Muscle of leg (tissue), 11 donors: Measurements from ENCODE around the gene PTPRN2. TPM values are rescaled to one million over a fixed set of nuclear protein-coding genes. Genes with fewer than 3 reads are reported as not detected.
A peak's percentile ranks its signal among the peaks of the same experiment; 100 is the strongest.
"Not testable (repeated sequence)": the region's sequence is repeated elsewhere in the genome, so short reads cannot be mapped to it uniquely, and the experiment has no call there.

Experiments
- DNase-seq: peaks from one replicate; pipeline ENCODE4 v3.0.0; 2013
- H3K27ac ChIP-seq: one replicate; pipeline ENCODE4 v1.5.1; 2013; ENCODE audit warnings: mild to moderate bottlenecking, low read length, control low read depth
- H3K27me3 ChIP-seq: one replicate; pipeline ENCODE4 v1.6.1; 2013; ENCODE audit warnings: low read length; ENCODE audit not compliant: control insufficient read depth, insufficient read depth
- H3K36me3 ChIP-seq: one replicate; pipeline ENCODE4 v1.6.1; 2013; ENCODE audit warnings: low read length; ENCODE audit not compliant: control insufficient read depth, insufficient read depth
- H3K4me1 ChIP-seq: one replicate; pipeline ENCODE4 v1.6.1; 2013; ENCODE audit warnings: low read length; ENCODE audit not compliant: control insufficient read depth, insufficient read depth
- H3K4me3 ChIP-seq: one replicate; pipeline ENCODE4 v1.5.1; 2013; ENCODE audit warnings: low read length, control low read depth
- H3K9me3 ChIP-seq: replicated peaks from 2 replicates; pipeline ENCODE4 v1.6.1; 2013; ENCODE audit warnings: low read depth, low read length; ENCODE audit not compliant: control insufficient read depth
- WGBS: methylation state at CpG from one replicate; pipeline ENCODE4 v1.1.5; 2013; ENCODE audit warnings: missing lambda C conversion rate; ENCODE audit not compliant: insufficient coverage; 5-methylcytosine and 5-hydroxymethylcytosine counted together
- polyA plus RNA-seq, 8 donors: library from polyadenylated mRNA; unstranded; fragments of 120-200 nt; gene quantifications; one replicate each; pipeline versions ENCODE4 v1.2.1 to v1.2.3, GENCODE V29; 2013; ENCODE audit warnings: inconsistent platforms in 1 of 8, low replicate concordance in 1 of 8; ENCODE audit not compliant: insufficient read length in 8 of 8, insufficient read depth in 1 of 8
- total RNA-seq: library from RNA; stranded (reverse); fragments of 120-200 nt; gene quantifications from one replicate; pipeline ENCODE4 v1.2.4, GENCODE V29; 2013

The PTPRN2 gene
- total and polyA plus RNA-seq, 9 donors = 1.4 to 2.9 (median 2.3) TPM

DNA sequence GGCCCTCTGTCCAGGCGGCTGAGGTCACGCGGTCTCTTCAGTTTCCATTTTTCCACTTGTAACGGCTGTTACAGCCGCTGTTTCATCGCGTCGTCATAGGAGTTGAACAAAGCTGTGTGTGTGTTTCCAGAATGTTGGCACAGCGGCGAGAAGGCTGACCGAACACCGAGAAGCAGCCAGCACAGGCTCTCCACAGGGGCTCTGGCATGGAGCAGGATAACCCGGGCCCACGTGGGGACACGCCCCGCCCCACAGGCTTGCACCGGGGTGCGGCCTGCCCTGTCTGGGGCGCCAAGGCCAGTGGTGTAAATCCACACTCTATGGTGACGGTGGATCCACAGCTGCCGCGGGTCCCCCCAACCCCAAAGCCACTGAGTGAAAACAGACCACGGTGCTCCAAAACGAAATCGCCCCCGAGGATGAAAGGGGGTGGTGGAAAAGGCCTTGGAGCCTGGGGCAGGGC, 802.6 kb downstream of the PTPRN2 start:
- 66% methylated on average over 22 of the region's 26 CpGs for WGBS

DNA sequence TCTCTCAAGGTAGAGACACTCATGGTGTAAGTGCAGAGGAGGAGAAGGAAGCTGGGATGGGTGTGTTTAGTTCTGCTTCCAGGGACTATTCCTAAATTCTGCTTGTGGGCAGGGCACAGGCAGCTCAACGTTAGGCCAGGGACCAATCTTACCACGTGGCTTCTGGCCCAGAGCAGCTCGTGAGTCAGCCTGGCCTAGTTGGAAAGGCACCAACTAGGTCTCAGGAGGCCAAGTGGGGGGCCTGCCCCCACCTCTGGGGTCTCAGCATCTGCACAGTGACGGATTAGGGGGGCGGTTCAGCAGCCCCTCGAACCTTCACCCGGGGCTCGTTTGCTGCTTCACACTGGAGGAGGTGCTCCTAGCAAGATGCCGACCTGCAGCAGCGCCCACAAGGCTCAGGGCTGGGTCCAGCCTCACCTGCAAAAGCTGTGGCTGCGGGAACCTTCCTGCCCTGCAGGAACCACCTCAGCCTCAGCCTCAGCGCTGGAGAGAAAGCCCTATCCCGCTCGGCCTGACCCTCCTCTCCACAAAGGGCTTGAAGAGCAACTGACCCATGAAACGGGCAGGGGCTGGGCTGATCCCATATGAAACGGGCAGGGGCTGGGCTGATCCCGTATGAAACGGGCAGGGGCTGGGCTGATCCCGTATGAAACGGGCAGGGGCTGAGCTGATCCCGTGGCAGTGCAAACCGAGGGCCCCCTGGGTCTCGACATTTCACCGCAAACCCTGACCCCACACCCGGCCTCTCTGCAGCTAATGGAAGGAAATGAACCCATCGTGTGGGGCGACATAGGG, 803.4 kb downstream of the PTPRN2 start:
- no peaks in the 10 kb centered on the region for H3K36me3 ChIP-seq
- H3K27ac ChIP-seq = no peak overlapping the region
- 56% methylated on average over 20 of the region's 27 CpGs for WGBS
- no peak for DNase-seq
- H3K27me3 ChIP-seq = no peaks in the 10 kb centered on the region
- H3K4me3 ChIP-seq = no peak overlapping the region
- no peaks in the 10 kb centered on the region for H3K9me3 ChIP-seq
- H3K4me1 ChIP-seq = peaks cover 19% of the 10 kb centered on the region

More for the DNA sequence above, 802.6 kb downstream of the PTPRN2 start:
- peaks cover 19% of the 10 kb centered on the region for H3K4me1 ChIP-seq
- no peaks in the 10 kb centered on the region for H3K36me3 ChIP-seq
- H3K27me3 ChIP-seq = no peaks in the 10 kb centered on the region
- no peak overlapping the region for H3K27ac ChIP-seq
- no peaks in the 10 kb centered on the region for H3K9me3 ChIP-seq
- no peak overlapping the region for H3K4me3 ChIP-seq
- peak; percentile 49 for DNase-seq

DNA sequence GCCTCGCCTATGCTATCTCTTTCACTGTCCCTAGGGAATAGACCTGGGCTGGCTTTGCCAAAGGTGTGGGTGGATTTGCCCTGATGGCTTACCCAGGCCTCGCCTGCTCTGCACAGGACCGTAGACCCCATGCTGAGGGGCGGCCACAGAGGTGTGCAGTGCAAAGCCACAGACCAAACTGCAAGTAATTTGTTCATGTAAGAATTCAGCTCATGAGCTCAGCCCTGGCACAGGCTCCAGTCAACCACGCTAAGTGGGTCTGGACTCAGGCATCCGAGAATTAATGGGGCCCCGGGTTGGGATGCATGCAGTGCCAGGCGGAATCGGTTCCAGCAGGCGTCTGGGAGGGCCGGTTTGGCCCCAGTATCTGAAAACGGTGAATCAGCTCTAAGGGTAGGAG, 805.6 kb downstream of the PTPRN2 start:
- Histone ChIP-seq H3K27ac (no peak overlapping the region), H3K4me1 (peaks cover 19% of the 10 kb centered on the region), H3K27me3 (peaks cover 2% of the 10 kb centered on the region), H3K4me3 (no peak overlapping the region), H3K9me3 (no peaks in the 10 kb centered on the region), H3K36me3 (no peaks in the 10 kb centered on the region)
- 71% methylated on average over 11 of the region's 12 CpGs for WGBS
- DNase-seq = no peak

DNA sequence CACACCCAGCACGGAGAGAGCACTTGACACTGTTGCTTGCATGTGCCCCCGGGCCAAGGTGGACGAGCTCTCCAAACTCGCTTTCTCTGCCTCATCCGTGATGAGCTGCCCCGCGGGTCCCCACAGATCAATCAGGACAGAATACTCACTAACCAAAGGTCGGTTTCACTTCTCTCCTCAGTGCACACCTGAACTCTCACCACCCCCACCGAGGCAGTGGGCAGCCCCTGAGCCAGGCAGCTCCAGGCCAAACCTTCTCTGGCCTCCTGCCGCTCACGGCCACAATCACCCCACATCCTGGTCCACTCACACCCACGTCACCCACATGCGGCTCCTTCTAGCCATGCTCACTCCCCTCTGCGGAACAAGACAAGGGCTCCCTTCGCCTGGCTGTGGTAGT, 806.9 kb downstream of the PTPRN2 start:
- 89% methylated on average over 14 of the region's 15 CpGs for WGBS
- no peak overlapping the region for H3K4me3 ChIP-seq
- no peak overlapping the region for H3K27ac ChIP-seq
- peaks cover 2% of the 10 kb centered on the region for H3K27me3 ChIP-seq
- H3K36me3 ChIP-seq = no peaks in the 10 kb centered on the region
- DNase-seq = no peak
- peaks cover 19% of the 10 kb centered on the region for H3K4me1 ChIP-seq
- no peaks in the 10 kb centered on the region for H3K9me3 ChIP-seq

DNA sequence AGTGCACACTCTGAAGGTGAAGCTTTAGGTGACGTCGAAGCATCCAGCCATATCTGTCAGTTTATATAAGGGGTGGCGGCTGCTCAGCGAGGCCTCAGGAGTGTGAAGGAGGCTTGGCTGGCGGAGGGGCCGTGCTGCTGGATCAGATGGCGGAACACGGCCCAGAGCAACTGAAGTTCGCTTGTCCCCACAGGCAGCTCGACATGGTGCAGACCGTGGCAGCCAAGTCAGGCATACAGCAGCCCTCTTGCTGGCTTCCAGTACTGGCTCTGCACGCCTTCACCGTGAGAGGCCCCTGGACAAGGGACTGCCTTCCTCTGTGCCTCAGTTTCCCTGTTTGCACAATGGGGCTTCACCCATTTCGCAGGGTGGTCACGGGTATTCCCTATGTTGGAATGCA, 807.3 kb downstream of the PTPRN2 start:
- Histone ChIP-seq H3K9me3 (no peaks in the 10 kb centered on the region), H3K27ac (no peak overlapping the region), H3K4me1 (peaks cover 19% of the 10 kb centered on the region), H3K36me3 (no peaks in the 10 kb centered on the region), H3K4me3 (no peak overlapping the region), H3K27me3 (peaks cover 2% of the 10 kb centered on the region)
- 82% methylated on average over 15 of the region's 15 CpGs for WGBS
- no peak for DNase-seq

DNA sequence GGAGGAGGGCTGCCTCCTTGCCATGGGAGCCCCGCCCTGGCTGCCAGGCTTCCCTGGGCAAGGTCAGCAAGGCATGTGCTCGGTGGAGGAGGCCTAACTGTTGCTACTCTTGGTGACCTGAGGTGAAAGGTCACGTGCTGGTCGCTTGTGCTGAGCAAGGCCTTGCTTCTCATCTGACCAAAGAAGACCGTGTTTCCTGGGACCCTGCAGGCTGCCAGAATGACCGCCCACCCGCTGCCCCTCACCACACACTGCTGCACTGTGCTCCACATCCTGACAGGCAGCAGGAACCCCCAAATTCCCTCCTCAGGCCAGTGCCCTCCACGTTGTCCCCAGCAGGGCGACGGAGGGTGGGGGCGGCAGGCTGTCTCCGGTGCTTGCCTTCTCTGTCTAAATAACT, 808.4 kb downstream of the PTPRN2 start:
- no peaks in the 10 kb centered on the region for H3K9me3 ChIP-seq
- no peak for DNase-seq
- 71% methylated on average over 10 of the region's 12 CpGs for WGBS
- H3K27me3 ChIP-seq = peaks cover 2% of the 10 kb centered on the region
- no peak overlapping the region for H3K4me3 ChIP-seq
- no peaks in the 10 kb centered on the region for H3K36me3 ChIP-seq
- peaks cover 8% of the 10 kb centered on the region for H3K4me1 ChIP-seq
- no peak overlapping the region for H3K27ac ChIP-seq

DNA sequence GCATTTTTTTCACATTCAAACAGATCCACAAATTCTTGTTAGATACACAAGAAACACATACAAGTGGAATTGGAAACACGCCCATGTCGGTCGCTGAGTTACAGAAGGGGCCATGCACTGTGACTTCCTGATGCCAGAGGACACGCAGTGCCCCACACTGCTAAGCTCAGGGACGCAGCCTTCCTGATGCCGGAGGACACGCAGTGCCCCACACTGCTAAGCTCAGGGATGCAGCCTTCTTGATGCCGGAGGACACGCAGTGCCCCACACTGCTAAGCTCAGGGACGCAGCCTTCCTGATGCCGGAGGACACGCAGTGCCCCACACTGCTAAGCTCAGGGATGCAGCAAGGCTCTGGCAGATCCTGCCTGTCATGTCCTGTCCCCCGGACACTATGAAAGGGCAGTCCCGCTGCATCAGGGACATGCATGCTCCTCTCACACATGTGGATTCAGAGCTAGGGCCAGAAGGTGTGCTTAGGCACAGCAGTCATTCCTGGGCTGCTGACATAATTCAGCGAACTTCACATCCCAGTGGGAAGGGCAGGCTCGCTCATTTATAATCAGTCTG, 810.3 kb downstream of the PTPRN2 start:
- not testable (repeated sequence) for H3K27ac ChIP-seq, H3K27me3 ChIP-seq, H3K4me3 ChIP-seq, DNase-seq, H3K36me3 ChIP-seq, H3K9me3 ChIP-seq, H3K4me1 ChIP-seq
- WGBS = 61% methylated on average over 11 of the region's 16 CpGs

DNA sequence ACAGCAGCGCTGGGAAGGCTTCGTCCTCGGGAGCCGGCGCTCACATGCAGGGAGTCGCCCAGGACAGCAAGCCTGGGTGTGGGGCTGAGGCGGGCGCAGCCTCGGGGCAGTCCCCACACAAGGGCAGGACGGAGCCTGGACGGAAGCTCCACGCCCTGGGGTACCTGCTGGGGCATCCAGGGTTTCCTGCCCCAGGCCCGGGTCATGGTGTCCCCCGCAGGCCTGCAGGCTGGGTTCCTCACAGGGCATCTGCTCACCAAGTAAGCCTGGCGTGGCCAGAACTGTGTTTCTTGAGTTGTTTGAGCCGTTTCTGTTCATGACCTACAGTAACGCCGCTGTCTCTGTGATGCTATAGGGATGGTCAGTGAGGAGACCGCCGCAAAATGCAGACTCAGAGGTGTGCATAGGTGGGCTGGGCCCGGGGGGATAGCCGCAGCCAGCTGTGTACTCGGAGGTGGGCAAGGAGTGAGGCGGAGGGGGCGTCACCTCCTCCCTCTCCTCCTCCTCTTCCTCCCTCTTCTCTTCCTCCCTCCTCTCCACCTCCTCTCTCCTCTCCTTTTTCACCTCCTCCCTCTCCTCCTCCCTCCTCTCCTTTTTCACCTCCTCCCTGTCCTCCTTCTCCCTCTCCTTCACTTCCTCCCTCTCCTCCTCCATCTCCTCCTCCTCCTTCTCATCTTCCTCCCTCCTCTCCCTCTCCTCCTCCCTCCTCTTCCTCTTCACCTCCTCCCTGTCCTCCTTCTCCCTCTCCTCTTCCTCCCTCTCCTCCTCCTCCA, 811.9 kb downstream of the PTPRN2 start:
- Histone ChIP-seq H3K27ac (no peak overlapping the region), H3K4me1 (no peaks in the 10 kb centered on the region), H3K9me3 (peaks cover 8% of the 10 kb centered on the region), H3K27me3 (peaks cover 6% of the 10 kb centered on the region), H3K4me3 (no peak overlapping the region), H3K36me3 (no peaks in the 10 kb centered on the region)
- 83% methylated on average over 17 of the region's 25 CpGs for WGBS
- no peak for DNase-seq

DNA sequence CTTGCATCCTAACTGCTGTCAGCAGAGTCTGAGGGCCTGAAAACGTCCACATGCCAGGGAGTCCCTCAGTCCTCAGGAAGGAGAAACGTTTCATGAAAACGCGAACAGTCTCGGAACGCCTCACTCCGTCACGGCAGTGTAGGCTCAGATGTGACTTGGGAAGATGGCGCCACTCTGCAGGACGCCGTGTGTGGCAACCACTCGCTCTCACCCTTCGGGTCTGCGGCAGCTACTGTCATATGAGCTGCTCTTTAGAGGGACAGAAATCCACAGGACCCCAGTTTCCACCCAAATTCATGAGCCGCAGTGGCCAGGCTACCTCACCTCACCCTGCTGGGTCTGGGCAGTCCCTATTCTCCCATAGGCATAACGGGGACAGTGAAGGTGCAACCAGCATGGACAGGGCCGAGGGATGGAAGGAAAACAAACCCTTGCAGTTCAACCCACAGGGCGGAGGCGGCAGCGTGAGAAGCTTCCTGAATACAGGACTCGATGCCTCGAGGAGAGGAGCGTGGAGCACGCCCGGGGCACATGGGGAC, 812.5 kb downstream of the PTPRN2 start:
- Histone ChIP-seq H3K9me3 (peaks cover 8% of the 10 kb centered on the region), H3K4me3 (no peak overlapping the region), H3K27me3 (peaks cover 7% of the 10 kb centered on the region), H3K36me3 (no peaks in the 10 kb centered on the region), H3K4me1 (no peaks in the 10 kb centered on the region), H3K27ac (no peak overlapping the region)
- no peak for DNase-seq
- 88% methylated on average over 25 of the region's 25 CpGs for WGBS

DNA sequence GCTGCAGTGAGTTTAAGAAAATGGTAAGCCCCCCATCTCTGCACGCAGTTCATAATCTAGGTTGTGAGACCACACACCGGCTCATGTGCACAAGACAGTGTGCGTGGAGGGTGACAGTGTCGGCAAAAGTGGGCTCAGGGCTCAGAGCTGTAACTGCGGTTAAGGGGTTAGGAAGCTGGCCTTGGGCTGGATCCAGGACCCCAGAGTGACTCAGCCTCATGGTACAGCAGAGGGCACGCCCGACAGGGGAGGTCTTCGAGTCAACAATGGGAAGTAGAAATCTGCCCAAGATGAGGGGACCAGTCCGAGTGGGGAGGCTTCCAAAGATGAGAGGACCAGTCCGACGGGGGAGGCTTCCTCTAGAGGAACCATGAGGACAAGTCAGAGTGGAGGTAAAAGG, 813.1 kb downstream of the PTPRN2 start:
- no peaks in the 10 kb centered on the region for H3K36me3 ChIP-seq
- WGBS = 82% methylated on average over 10 of the region's 11 CpGs
- H3K4me3 ChIP-seq = no peak overlapping the region
- no peak overlapping the region for H3K27ac ChIP-seq
- H3K27me3 ChIP-seq = peaks cover 12% of the 10 kb centered on the region
- H3K4me1 ChIP-seq = no peaks in the 10 kb centered on the region
- DNase-seq = no peak
- H3K9me3 ChIP-seq = peaks cover 8% of the 10 kb centered on the region
